Measurements from ENCODE around the gene SYT2.
"Not testable (repeated sequence)": the region's sequence is repeated elsewhere in the genome, so short reads cannot be mapped to it uniquely, and the experiment has no call there.

The SYT2 gene

DNA sequence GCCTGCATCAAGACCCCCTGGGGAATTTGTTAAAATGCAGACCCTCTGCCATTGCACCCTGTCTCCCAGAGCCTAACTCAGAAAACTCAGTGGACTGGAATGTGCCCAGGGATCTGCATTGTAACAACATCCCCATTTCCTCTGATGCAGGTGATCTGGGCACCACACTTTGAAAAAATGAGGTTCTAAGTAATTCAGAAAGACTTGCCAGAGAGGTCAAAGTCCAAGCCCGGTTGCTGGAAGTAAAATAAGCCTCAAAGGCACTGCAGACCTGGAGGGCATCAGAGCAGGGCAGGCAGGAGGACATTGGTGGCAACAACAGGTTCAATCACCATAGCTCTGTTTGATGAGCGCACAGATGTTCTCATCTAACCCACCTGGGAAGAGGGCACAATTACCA is 90.7 kb downstream of the SYT2 start:
- no peak for DNase-seq

DNA sequence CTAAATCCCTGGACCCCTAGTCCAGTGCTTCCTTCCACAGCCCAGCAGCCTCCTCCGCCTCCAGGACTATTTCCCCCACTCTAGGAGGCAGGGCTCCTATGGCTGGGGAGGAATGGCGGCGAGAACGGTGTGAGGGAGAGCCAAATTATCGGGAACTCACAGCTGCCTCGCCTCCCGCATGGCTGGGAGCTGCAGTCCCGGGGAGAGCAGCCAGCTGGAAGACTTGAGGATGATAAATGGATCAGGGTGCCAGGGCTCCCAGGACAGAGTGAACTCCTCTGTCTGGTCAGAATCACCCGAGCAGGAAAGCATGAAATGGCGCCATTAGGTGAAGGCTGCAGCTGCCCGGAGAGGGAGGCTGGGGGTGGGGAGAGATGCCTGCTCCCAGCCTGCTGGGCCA is 91.2 kb downstream of the SYT2 start:
- not testable (repeated sequence) for DNase-seq

DNA sequence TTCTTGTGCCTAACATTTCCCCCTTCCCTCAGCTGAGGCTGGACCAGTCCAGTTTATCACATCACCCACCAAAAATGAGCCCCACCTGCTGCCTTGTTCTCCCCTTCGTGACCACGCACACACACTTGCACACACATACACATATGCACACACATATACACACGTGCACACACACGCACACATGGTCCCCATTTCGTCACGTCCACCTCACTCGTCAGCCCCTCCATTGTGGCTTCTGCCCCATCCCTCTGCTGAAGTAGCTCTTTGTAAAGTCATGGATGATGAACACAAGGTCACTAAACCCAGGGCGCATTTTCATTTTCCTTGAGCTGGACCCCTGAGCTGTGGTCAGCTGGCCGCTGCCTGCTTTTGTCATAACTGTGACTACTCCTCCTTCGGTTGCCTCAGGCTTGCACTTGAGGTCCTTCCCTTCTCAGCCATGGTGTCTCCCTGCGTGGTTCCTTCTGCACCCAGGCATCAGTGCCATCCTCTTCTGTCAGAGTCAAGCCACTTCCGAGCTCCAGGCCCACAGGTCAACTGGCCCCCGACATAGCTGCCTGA is 93.8 kb downstream of the SYT2 start:
- no peak for DNase-seq

DNA sequence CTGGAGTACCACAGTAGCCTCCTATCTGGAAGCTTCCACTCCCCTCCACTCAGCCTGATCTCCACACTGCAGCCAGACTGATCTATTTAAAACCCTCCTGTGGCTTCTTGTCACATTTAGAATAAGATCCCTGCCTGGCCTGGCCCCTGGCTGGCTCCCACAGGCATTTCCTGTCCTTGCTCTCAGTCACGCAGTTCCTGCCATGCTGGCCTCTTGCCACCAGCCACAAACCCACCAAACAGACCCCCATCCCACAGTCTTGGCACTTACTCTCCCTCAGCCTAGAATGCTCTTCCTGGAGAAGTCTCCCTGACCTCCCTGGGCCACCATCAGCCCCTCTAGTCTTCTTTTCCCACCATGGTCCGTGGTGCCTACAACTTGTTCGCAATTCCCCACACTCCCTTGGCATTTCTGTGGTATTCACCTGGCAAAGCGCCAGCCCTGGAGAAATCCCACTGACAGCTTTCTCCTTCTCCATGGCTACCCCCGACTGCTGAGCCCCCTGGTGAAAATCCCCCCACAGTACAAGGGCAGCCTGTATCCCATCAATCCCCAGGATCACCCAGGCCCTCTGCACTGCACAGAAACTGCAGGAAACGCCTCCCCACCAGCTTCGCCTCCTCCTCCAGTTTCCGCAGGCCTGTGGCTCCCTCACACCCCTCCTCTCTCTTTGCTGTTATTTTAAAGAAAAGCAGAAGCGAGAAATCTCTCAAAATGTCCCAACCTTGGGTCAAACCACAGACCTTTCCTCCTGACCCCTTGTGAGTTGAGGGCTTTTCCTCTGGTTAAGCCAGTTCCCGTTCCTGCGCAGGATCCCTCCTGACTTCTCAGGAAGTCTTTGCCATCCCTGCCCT is 94.5 kb downstream of the SYT2 start:
- DNase-seq = no peak

DNA sequence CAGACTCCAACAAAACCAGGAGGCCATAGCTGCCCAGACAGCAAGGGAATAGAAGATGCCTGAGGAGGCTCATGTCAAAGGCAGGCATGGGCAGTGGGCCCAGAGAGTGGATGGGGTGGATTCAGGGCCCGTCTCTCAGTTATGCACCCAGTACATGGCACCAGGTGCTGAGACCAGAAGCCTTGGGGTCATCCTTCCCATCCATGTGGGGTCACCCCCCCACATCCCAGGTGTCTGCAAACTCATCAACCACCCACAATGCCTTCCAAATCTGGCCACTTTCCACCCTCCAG is 95.1 kb downstream of the SYT2 start:
- DNase-seq = not testable (repeated sequence)

DNA sequence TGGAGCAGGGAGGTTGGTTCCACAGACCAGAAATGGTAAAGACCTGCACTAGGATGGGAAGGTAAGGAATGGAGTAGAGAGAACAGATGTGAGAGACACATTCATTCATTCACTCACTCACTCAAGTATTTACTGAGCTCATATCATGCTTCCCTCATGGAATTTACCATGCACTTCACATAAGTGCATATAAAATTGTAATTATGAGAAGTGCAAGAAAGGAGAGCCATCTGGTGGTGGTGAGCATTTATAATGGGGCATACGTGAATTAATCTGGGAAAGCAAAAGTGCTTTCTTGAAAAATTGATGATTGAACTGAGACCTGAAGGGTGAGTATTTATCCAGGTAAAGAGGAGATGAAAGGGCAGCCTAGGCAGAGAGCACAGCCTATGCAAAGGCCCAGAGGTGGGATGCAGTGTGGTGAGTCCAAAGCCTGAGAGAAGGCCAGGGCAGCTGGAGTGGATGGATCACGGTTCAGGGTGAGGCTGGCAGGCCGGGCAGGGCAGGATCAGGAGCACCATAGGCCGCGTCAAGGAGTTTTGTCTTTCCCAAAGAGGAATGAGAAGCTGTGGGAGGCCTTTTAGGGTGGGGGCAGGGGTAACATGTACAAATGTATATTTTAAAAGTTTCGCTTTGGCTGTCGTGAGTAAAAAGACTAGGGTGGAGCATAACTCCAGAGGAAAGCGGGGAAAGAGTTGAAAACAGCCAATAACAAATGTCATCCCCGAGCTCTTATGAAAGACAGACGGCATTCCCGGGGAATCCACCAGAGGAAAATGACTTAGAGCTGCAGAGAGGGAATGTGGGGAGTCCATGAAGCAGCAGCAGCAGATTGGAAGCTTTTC is 95.7 kb downstream of the SYT2 start:
- not testable (repeated sequence) for DNase-seq

DNA sequence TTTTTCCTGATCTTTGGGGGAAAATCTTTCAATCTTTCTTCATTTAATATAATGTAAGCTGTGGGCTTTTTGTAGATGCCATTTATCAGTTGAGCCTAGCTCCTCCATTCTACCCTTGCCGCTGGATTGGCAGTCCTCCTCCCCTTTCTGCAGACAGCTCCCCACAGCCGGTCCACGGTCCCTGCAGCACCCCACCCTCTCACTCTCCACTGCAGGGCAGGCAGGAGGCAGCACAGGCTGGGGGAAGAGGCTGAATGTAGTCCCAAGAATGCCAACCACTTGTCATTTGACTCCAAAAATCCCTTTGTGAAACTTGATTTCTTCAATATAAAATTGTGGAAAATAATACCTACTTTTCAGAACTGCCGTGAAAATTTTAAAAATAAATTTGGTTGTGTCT is 96.7 kb downstream of the SYT2 start:
- no peak for DNase-seq

DNA sequence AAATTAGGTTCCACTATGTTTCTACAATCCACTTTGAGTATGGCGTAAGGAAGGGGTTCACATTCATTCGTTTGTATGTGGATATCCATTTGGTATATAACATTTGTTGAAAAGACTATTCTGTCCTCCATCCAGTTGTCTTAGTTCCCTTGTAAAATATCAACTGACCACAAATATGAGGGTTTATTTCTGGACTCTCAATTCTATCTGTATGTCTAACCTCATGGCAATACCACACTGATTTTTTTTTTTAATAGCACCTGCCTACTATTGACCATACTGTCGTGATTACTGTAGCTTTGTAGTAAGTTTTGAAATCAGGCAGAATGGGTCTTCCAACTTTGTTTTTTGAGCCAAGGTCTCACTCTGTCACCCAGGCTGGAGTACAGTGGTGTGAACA is 98.2 kb downstream of the SYT2 start:
- not testable (repeated sequence) for DNase-seq

DNA sequence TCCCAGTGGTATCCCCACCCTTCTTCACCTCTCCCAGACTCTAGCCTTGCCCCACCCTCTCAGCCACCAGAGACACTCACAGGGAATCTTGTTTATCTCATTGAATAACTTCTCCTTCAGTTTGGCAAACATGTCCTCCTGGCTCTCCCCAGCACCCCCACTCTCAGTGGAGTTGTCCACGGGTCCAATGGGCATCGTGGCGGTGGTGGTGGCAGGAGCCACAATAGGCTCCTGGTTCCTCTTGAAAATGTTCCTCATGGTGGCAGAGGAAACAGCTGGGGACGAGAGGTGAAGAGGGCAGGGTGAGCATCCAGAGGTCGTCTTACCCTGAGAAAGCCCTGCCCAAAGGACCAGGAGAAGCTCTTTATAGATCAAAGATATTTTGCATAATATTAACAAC is 104.7 kb downstream of the SYT2 start:
- DNase-seq = no peak

DNA sequence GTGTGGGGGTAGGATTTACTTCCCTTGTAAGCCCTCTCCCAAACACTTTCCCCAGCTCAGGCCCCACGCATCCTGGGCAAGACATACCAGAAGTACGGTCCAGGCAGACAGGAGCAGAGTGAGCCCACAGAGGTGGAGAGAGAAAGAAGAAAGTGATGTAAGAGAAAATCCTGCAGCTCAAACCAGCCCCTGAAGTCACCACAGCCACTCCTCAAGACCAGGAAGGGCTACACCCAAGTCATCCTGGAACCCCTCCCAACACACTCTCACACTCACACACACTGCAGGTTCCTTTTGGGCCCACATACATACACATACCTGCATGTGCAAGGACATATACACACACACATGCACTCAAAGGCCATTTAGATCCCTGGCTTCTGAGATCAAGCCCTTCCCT is 106.8 kb downstream of the SYT2 start:
- no peak for DNase-seq

DNA sequence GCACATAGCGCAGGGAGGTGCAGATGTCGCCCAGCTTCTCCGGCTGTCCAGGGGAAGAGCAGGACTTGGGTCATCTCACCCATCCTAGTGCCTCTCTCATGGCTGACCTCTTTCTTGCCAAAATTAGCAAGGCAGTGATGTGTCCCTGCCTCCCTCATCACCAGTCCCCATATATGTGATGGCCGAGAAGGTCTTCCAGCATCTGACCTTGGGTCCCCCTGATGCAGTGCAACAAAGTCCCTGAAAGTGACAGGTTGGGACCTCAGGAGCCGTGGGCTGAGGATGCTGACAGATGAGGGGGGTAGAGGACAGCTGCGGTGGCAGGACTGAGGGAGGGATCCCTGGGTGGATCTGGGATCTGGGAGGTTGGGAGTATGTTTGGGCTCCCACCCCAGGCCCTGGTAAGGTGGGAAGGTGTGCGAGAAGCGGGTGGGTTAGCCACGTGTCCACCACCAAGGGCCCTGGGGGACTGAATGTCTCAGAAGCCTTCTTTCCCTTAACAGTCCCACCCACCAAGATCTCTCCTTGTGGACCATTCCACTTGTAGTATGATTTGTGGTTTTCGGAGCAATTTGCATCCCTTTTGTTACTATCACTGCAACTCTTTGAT is 109.7 kb downstream of the SYT2 start:
- no peak for DNase-seq

DNA sequence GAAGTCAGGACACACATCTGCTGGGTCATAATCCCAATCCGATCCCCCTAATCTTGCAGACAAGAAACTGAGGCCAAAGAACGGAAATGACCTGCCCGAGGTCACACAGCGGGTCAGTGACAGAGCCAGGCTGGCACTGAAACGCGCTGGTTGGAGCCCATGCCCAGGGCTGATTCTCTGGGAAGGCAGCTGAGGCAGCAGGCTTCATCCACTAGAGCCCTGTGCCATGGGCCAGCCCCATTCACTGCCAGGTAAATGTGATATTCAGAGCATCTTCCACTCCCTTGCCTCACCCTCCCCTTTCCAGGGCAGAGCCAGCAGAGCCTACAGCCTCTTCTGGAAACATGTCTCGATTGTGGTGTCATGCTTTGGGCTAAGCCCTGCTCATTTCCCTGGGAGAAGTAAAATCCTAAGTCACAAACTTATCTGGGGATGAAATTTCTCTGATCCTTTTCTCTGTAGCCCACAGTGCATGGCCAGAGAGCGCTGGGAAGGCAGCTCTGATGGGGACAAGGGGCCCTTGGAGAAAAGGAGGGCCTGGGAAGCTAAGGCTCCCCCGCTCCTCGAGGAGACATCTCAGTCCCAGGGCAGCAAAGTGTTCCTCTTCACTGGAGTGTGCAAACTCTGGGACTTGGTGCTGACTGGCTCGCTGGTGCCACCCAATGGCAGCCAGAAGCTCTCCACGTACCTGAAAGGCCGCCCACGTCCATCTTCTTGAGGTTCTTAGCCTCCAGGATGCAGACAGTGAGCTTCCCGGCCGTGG is 110.4 kb downstream of the SYT2 start:
- DNase-seq = peak; percentile 52

DNA sequence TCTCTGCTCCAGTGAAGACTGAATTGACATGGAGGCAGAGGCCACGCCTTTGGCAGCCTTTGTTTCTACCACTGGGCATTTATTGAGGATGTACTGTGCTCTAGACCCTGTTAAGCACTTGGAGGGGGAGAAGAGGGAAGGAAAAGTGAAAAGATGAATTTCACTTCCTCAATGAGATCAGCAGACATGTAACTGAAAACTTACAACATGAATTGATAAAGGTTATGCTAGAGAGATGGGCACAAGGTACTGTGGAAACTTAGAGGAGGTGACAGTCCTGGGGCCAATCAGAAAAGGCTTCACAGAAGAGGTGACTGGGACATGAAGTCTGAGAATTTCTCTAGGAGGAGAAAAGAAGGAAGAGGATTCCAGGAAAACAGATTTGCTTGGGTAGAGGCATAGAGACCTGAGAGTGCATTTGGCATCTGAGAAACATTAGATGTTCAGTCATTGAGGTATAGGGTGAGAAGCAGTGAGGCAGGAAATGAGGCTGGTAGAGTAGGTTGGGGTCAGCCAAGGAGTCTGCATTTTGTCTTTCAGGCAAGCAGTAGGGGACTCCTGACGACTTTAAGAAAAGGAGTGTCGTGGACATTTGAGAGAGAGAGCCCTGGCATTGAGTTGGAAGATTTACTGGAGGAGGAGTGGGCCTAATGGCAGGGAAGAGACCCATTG is 113.0 kb downstream of the SYT2 start:
- no peak for DNase-seq

DNA sequence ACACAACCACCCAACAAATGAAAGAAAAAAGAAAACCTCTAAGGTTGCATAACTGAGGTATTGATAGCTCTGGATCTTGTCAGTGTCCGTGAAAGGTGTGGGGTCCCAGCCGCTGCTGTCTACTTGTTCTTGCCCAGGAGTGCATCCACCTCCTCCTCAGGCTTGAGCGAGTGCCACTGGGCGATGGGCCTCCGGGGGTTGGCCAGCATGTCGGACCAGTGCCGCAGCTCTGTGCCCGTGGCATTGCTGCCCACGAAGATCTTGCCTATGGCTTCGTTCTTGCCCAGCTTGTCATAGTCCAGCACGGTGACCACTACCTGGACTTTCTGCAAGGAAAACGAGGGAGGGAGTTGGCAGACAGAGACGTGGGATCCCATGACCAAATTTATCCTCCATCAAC is 113.6 kb downstream of the SYT2 start:
- DNase-seq = no peak

DNA sequence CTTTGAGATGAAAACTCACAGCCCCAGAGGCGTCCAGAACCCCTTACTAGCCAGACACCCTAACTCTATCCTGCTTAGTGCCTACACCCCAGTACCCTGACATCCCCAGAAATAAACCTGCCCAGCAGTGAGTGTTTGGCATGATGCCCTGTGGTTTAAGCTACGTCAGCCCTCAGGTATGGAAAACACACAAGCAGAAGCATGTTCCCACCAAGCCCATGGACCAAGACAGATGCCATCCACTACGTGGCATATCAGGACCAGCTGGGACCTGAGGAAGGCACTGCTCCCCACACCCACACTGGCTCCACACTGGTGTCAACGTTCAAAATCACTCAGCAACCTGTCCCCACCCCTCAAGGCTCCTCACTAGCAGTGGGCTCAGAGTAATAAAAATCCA is 116.4 kb downstream of the SYT2 start:
- peak; percentile 55 for DNase-seq

DNA sequence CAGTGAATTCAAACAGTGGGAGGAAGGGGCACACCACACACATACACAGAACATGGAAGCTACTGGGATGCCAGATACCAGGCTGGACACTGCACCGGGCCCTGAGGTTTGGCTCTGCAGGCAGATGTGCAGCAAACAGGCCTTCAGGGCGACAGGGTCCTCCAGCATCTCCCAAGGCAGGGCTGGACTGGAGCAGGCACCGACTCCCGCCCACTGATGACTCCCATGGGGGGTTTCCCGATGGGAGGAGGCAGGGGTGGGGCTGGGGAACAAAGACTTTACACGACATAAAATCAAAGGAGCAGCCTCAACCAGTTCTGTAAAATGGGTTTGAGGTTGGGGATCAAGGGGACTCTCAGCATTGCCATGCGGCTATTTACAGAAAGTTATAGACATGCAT is 118.1 kb downstream of the SYT2 start:
- no peak for DNase-seq

DNA sequence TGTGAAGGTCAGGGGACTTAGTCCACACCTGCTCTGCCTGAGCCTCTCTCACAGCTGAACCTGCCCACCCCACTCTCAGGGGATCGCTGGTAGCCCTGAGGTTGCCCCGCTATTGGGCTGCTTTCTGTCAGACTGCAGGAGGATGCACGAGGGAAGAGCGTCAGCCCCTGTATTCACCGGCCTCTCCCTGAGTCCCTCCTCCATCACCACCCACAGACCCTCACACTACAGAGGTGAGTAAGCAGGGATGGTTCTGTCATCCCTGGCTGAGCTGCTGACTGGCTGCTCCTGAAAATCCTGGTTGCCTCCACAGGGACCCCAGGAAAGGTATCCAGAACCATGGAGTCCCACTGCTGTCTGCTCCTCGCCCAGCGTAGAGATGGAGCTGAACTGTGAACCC is 118.7 kb downstream of the SYT2 start:
- no peak for DNase-seq

DNA sequence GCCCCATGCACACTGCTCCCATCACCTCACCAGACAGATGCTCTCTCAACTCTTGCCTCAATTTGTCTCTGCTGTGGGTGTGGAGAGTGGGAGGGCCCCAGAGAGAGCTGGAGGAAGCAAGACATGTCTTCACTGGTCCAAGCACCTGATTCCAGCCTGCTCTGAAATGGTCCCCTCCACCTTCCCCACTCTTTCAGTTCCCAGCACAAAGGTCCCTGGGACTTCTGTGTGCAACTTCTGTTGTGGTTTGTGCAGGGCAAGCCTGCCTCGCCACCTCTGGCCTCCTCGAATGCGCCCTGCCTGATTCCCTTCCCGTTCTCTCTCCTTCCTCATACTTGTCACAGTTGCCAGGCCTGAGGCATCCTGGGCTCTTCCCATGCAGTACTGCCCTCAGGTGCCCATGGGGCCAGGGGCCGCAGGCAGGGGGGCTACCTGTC is 119.3 kb downstream of the SYT2 start:
- DNase-seq = no peak

DNA sequence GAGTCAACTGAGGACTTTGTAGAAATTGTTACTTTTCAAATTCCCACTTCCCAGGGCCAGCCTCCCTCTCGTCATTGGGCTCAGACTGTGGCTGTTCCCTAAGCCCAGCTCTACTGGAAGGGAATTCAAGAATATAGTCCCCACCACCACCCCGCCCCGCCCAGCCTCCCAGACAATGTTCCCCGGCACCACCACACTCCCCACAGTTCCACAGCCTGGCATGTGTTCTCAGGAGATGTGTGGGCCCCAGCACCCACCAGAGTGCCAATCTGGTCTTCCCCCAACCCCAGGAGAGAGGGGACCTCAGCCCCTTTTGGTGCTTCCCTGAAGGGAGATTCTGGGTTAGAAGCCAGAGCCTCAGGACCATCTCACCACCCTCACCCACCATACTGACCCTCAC is 120.1 kb downstream of the SYT2 start:
- DNase-seq = no peak

DNA sequence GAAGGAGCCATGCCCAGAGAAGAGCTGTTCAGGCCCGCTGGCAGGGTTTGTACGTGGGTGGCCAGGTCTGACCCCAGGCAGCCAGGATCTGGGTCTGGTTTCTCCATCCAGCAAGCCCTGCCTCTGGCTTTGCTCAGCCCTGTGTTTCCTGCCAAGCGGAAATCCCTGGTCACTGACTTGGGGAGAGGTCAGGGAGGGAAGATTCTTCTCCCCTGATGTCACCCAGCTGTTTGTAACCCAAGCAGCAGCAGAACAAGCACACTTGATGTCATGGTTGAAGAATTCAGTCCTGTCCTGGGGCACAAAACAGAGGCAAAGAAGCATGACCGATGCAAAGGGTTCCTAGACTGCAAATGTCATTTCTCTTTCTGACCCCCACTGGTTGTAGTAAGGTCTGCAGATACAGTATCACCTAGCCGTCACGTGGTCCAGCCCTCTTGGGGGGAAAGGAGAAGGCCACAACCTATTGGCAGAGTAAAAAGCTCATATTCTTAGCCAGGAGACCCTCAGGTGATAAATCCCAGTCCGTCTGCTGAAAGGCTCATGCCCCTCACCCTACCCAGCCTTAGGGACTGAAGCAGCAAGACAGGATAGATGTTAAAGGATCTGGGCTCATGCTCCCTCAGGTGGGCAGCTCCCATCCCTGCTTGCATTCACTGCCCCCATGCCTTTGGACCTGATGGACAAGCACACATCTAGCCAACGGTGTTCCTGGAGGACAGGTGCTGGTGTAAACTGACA is 120.9 kb downstream of the SYT2 start:
- DNase-seq = peak; percentile 97

DNA sequence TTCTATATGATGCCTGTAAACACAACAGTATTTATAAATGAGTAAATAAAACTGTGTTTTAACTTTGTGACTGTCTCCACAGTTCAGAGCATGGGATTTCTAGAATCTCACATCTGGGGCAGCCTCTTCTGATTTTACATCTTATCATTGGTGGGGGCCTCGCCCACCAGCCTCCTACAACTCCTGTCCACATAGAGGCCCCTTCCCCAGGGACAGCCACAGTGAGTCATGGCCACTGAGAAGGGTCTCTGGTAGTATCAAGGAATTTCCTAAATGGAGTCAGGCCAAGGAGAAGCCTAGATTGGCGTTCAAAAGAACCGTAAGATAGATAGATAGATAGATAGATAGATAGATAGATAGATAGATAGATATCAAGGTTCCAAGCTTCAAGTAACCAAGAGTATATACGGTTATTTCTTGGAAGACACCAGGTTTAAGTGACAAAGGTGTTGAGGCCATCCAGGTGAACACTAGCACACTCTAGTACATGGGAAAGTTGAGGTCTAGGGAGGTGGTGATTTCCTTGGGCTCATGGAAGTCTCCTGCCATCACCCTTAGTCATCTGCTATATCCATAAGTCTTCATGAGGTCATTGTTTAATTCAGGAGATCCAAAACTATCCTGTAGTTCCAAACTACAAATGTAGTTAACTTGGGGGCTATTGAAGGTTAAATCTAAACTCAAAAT is 121.6 kb downstream of the SYT2 start:
- DNase-seq = no peak

Data from NCI-H226 (cell line).